HFFc6 (cell line): ENCODE results near the gene GHRHR. TPM values are rescaled to one million over a fixed set of nuclear protein-coding genes. Genes with fewer than 3 reads are reported as not detected.

Source experiments
- DNase-seq: peaks from one replicate; pipeline ENCODE4 v3.0.0-alpha.2; 2018
- H3K27ac Mint-ChIP-seq: 2 replicates; pipeline ENCODE4 v1.8.0; 2020; ENCODE audit warnings: mild to moderate bottlenecking, mixed read lengths
- H3K27me3 Mint-ChIP-seq: 2 replicates; pipeline ENCODE4 v1.8.0; 2021; ENCODE audit warnings: mild to moderate bottlenecking, moderate library complexity, mixed read lengths; ENCODE audit not compliant: insufficient read depth
- H3K36me3 Mint-ChIP-seq: 2 replicates; pipeline ENCODE4 v1.8.0; 2021; ENCODE audit warnings: low read depth, mixed read lengths
- H3K4me1 Mint-ChIP-seq: 2 replicates; pipeline ENCODE4 v1.8.0; 2020; ENCODE audit warnings: low read depth, mixed read lengths
- H3K4me3 Mint-ChIP-seq: 2 replicates; pipeline ENCODE4 v1.8.0; 2020; ENCODE audit warnings: mild to moderate bottlenecking, moderate library complexity, mixed read lengths
- H3K9me3 Mint-ChIP-seq: 2 replicates; pipeline ENCODE4 v1.8.0; 2020; ENCODE audit warnings: mild to moderate bottlenecking, mixed read lengths
- CTCF ChIP-seq: fragments of 200-600 bp; sonication (generic); IDR thresholded peaks from 2 replicates; pipeline ENCODE4 v1.5.0; 2021; ENCODE audit warnings: antibody characterized with exemption, mild to moderate bottlenecking
- total RNA-seq, 6 experiments: library from RNA; stranded (reverse); fragmentation: NEBNext Ultra II Directional; extraction: Animal tissue kit (Norgen Biotek cat#: 25700); gene quantifications; 2 replicates in 1 of 6; 3 replicates in 5 of 6; pipeline ENCODE4 v1.2.3, GENCODE V29; 2021

The GHRHR gene
- total RNA-seq, 6 experiments from 2014 or later: not detected

DNA sequence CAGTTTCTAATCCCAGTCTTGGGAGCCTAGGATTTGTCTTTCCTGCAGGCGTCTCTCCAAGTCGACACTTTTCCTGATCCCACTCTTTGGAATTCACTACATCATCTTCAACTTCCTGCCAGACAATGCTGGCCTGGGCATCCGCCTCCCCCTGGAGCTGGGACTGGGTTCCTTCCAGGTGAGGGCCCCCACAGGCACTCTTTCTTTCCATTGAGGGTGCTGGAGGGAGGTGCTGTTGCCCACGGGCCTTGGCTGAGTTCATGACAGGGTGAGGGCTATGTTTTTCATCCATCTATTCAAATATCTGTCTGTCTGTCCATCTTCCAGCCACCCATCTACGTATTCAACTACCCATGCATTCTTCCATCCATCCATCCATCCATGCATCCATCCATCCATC lies 12.6 kb downstream of the GHRHR start:
- TF ChIP-seq CTCF: no peak
- no peak for DNase-seq
- peaks cover 36% of the 10 kb centered on the region for H3K27me3 Mint-ChIP-seq
- no peak overlapping the region for H3K27ac Mint-ChIP-seq
- H3K4me3 Mint-ChIP-seq: no peak overlapping the region
- H3K4me1 Mint-ChIP-seq: no peaks in the 10 kb centered on the region
- H3K36me3 Mint-ChIP-seq: no peaks in the 10 kb centered on the region
- no peaks in the 10 kb centered on the region for H3K9me3 Mint-ChIP-seq

- no peaks in the 10 kb centered on the region for H3K4me1 Mint-ChIP-seq
- no peaks in the 10 kb centered on the region for H3K9me3 Mint-ChIP-seq
- H3K27me3 Mint-ChIP-seq: peaks cover 27% of the 10 kb centered on the region
- H3K27ac Mint-ChIP-seq: no peak overlapping the region
- no peak for DNase-seq
- no peaks in the 10 kb centered on the region for H3K36me3 Mint-ChIP-seq
- no peak for TF ChIP-seq CTCF
- H3K4me3 Mint-ChIP-seq: no peak overlapping the region
Measured at GRCh38 chr7:30977222-30977621, 13.5 kb downstream of the GHRHR start.

- H3K36me3 Mint-ChIP-seq: no peaks in the 10 kb centered on the region
- H3K4me3 Mint-ChIP-seq: no peak overlapping the region
- H3K4me1 Mint-ChIP-seq: no peaks in the 10 kb centered on the region
- H3K27ac Mint-ChIP-seq: no peak overlapping the region
- H3K27me3 Mint-ChIP-seq: peaks cover 21% of the 10 kb centered on the region
- H3K9me3 Mint-ChIP-seq: no peaks in the 10 kb centered on the region
- DNase-seq: no peak
- peak; percentile 75 for TF ChIP-seq CTCF
Measured at GRCh38 chr7:30977896-30978564, 14.3 kb downstream of the GHRHR start.

DNA sequence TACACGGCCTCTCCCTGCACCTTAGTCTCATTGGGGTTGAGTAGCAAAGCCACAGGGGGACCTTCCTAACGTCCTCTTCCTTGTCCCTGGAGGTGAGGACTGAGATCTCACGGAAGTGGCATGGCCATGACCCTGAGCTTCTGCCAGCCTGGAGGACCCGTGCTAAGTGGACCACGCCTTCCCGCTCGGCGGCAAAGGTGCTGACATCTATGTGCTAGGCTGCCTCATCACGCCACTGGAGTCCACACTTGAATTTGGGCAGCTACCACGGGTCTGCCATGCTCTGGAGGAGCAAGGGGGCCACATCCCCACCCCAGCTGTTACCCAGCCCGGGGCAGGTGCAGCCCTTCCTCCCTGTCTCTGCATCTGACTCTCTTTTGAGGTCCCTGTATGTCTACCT lies 15.3 kb downstream of the GHRHR start:
- no peak overlapping the region for H3K4me3 Mint-ChIP-seq
- no peak for DNase-seq
- peaks cover 17% of the 10 kb centered on the region for H3K27me3 Mint-ChIP-seq
- no peak overlapping the region for H3K27ac Mint-ChIP-seq
- no peaks in the 10 kb centered on the region for H3K9me3 Mint-ChIP-seq
- H3K4me1 Mint-ChIP-seq: peaks cover 4% of the 10 kb centered on the region; the same call in 1 of the 2 replicates
- no peak for TF ChIP-seq CTCF
- H3K36me3 Mint-ChIP-seq: no peaks in the 10 kb centered on the region

DNA sequence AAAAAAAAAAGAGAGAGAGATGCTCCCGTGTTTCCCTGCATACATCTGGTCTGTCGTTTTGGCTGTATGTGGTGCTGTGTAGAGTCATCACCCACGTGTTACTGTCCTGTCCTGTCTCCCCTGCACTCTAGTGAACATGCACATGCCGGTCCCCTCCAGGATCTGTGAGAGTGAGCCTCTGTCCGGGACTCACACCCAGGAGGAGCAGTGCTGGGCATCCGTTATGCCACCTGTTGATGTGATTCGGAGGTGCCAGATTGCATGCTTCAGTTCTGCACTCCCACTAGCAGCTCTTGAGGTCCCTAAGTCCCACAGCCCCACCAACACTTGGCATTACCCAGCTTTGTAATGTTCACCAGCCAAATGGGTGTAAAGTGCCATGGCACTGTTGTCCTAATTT lies 16.4 kb downstream of the GHRHR start:
- TF ChIP-seq CTCF: no peak
- Mint-ChIP-seq H3K4me1 (peaks cover 4% of the 10 kb centered on the region; the same call in 1 of the 2 replicates), H3K4me3 (no peak overlapping the region), H3K36me3 (no peaks in the 10 kb centered on the region), H3K27me3 (peaks cover 19% of the 10 kb centered on the region), H3K9me3 (no peaks in the 10 kb centered on the region), H3K27ac (no peak overlapping the region)
- DNase-seq: no peak
